Neural progenitor cell (in vitro differentiated cells): Measurements from ENCODE around the gene CAPN14. TPM values are rescaled to one million over a fixed set of nuclear protein-coding genes. Genes with fewer than 3 reads are reported as not detected.

Experiments used
- DNase-seq: peaks from one replicate; pipeline ENCODE4 v3.0.0-alpha.2; 2016; ENCODE audit warnings: low spot score
- H2AFZ ChIP-seq: fragments of 200-600 bp; sonication (generic); replicated peaks from 2 replicates; pipeline ENCODE4 v1.6.1; 2016; ENCODE audit warnings: antibody characterized with exemption
- H3F3A ChIP-seq: fragments of 200-600 bp; sonication (generic); 2 replicates; pipeline ENCODE4 v1.6.1; 2016; ENCODE audit warnings: antibody characterized with exemption, low read depth
- H3K27ac ChIP-seq: fragments of 200-600 bp; sonication (generic); 2 replicates; pipeline ENCODE4 v1.5.1; 2016; ENCODE audit warnings: mild to moderate bottlenecking
- H3K27me3 ChIP-seq: fragments of 200-600 bp; sonication (generic); 2 replicates; pipeline ENCODE4 v1.6.1; 2016; ENCODE audit warnings: mild to moderate bottlenecking, moderate library complexity
- H3K36me3 ChIP-seq: fragments of 200-600 bp; sonication (generic); 2 replicates; pipeline ENCODE4 v1.5.1; 2016
- H3K4me1 ChIP-seq: fragments of 200-600 bp; sonication (generic); 2 replicates; pipeline ENCODE4 v1.6.1; 2016; ENCODE audit warnings: mixed run types
- H3K4me2 ChIP-seq: fragments of 200-600 bp; sonication (generic); 2 replicates; pipeline ENCODE4 v1.6.1; 2016
- H3K4me3 ChIP-seq: fragments of 200-600 bp; sonication (generic); 2 replicates; pipeline ENCODE4 v1.5.1; 2016
- H3K79me2 ChIP-seq: fragments of 200-600 bp; sonication (generic); 2 replicates; pipeline ENCODE4 v1.6.1; 2016; ENCODE audit warnings: low read depth
- H3K9ac ChIP-seq: fragments of 200-600 bp; sonication (generic); 2 replicates; pipeline ENCODE4 v1.6.1; 2016
- H3K9me3 ChIP-seq: fragments of 200-600 bp; sonication (generic); 2 replicates; pipeline ENCODE4 v1.5.1; 2016; ENCODE audit warnings: low read depth
- H4K20me1 ChIP-seq: fragments of 200-600 bp; sonication (generic); 2 replicates; pipeline ENCODE4 v1.6.1; 2016; ENCODE audit warnings: low read depth
- H3K27ac Mint-ChIP-seq: 3 replicates; pipeline ENCODE4 v1.8.0; 2021; ENCODE audit warnings: mixed read lengths
- H3K27me3 Mint-ChIP-seq: 2 replicates; pipeline ENCODE4 v1.8.0; 2022; ENCODE audit warnings: low read depth, mild to moderate bottlenecking, inconsistent platforms, moderate library complexity, mixed read lengths; ENCODE audit not compliant: insufficient read depth
- H3K36me3 Mint-ChIP-seq: 3 replicates; pipeline ENCODE4 v1.8.0; 2021; ENCODE audit warnings: mixed read lengths
- H3K4me1 Mint-ChIP-seq: 3 replicates; pipeline ENCODE4 v1.8.0; 2021; ENCODE audit warnings: mixed read lengths
- H3K4me3 Mint-ChIP-seq: 3 replicates; pipeline ENCODE4 v1.8.0; 2021; ENCODE audit warnings: mild to moderate bottlenecking, moderate library complexity, mixed read lengths
- H3K9me3 Mint-ChIP-seq: 3 replicates; pipeline ENCODE4 v1.8.0; 2020; ENCODE audit warnings: mixed read lengths
- CTCF ChIP-seq: fragments of 200-600 bp; sonication (generic); IDR thresholded peaks from 2 replicates; pipeline ENCODE4 v1.5.1; 2017; ENCODE audit warnings: antibody characterized with exemption, mild to moderate bottlenecking
- EZH2 ChIP-seq: fragments of 200-600 bp; sonication (generic); IDR thresholded peaks from 2 replicates; pipeline ENCODE4 v1.6.1; 2017; ENCODE audit warnings: antibody characterized with exemption, mild to moderate bottlenecking, moderate library complexity
- EZH2phosphoT487 ChIP-seq: fragments of 200-600 bp; sonication (generic); IDR thresholded peaks from 2 replicates; pipeline ENCODE4 v1.6.1; 2017; ENCODE audit warnings: antibody characterized with exemption
- total RNA-seq: library from RNA; depleted of rRNA; stranded (reverse); fragments of >200 nt; gene quantifications from 2 replicates; pipeline ENCODE4 v1.2.3, GENCODE V29; 2015; ENCODE audit warnings: low replicate concordance

The CAPN14 gene
- total RNA-seq, 1 donor from 2014 or later = 0.04 TPM

GRCh38 chr2:31200972-31201371 is 16.3 kb downstream of the CAPN14 start:
- Histone ChIP-seq H2AFZ (no peak overlapping the region), H3F3A (no peaks in the 10 kb centered on the region), H3K36me3 (no peaks in the 10 kb centered on the region), H4K20me1 (no peaks in the 10 kb centered on the region), H3K9me3 (no peaks in the 10 kb centered on the region), H3K9ac (no peak overlapping the region), H3K27ac (no peak overlapping the region), H3K4me2 (no peak overlapping the region), H3K4me1 (no peaks in the 10 kb centered on the region), H3K79me2 (no peaks in the 10 kb centered on the region), H3K27me3 (no peaks in the 10 kb centered on the region), H3K4me3 (no peak overlapping the region)
- Mint-ChIP-seq H3K4me1 (no peaks in the 10 kb centered on the region), H3K4me3 (no peak overlapping the region), H3K9me3 (no peaks in the 10 kb centered on the region), H3K27ac (no peak overlapping the region), H3K36me3 (no peaks in the 10 kb centered on the region), H3K27me3 (peaks cover 3% of the 10 kb centered on the region)
- no peak for DNase-seq
- no peak for TF ChIP-seq EZH2
- TF ChIP-seq CTCF = no peak
- TF ChIP-seq EZH2phosphoT487 = no peak

DNA sequence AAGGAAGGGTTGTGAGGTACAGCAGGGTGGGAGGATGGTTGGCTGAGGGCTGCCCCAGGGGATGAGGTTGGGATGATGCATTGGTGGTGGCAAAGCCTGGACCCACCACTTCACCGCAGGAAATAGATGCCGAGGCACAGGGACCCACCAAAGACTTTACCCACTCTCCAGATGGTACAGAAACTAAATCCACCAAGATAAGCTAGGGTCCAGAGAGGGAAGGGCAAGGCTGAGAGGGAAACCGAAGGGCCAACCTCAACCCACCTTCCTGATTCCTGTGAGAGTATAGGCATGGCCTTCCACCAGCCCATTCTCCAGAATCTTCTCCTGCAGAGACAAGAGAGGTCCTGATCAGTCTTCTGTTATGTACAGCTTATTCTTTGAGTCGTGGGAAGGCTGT is 18.1 kb downstream of the CAPN14 start:
- Histone ChIP-seq H3K79me2 (no peaks in the 10 kb centered on the region), H3F3A (no peaks in the 10 kb centered on the region), H3K4me1 (no peaks in the 10 kb centered on the region), H4K20me1 (no peaks in the 10 kb centered on the region), H3K27me3 (no peaks in the 10 kb centered on the region), H3K9me3 (no peaks in the 10 kb centered on the region), H3K4me3 (no peak overlapping the region), H3K9ac (no peak overlapping the region), H2AFZ (no peak overlapping the region), H3K27ac (no peak overlapping the region), H3K36me3 (no peaks in the 10 kb centered on the region), H3K4me2 (no peak overlapping the region)
- no peak for DNase-seq
- Mint-ChIP-seq H3K9me3 (no peaks in the 10 kb centered on the region), H3K36me3 (no peaks in the 10 kb centered on the region), H3K27ac (no peak overlapping the region), H3K4me1 (no peaks in the 10 kb centered on the region), H3K27me3 (peaks cover 3% of the 10 kb centered on the region), H3K4me3 (no peak overlapping the region)
- TF ChIP-seq EZH2phosphoT487 (no peak), EZH2 (no peak)

GRCh38 chr2:31197669-31198068 is 19.6 kb downstream of the CAPN14 start:
- H3K4me3 ChIP-seq = no peak overlapping the region
- Mint-ChIP-seq H3K27me3 (peaks cover 8% of the 10 kb centered on the region), H3K4me1 (no peaks in the 10 kb centered on the region), H3K27ac (no peak overlapping the region), H3K9me3 (no peaks in the 10 kb centered on the region), H3K36me3 (no peaks in the 10 kb centered on the region), H3K4me3 (no peak overlapping the region)
- H3K27me3 ChIP-seq = no peaks in the 10 kb centered on the region
- no peak for DNase-seq
- no peaks in the 10 kb centered on the region for H3K36me3 ChIP-seq
- no peak for TF ChIP-seq EZH2
- no peak for TF ChIP-seq EZH2phosphoT487
- no peak for TF ChIP-seq CTCF
- H2AFZ ChIP-seq = no peak overlapping the region
- H3K79me2 ChIP-seq = no peaks in the 10 kb centered on the region
- no peak overlapping the region for H3K9ac ChIP-seq
- no peaks in the 10 kb centered on the region for H3K4me1 ChIP-seq
- H3K27ac ChIP-seq = no peak overlapping the region
- no peaks in the 10 kb centered on the region for H4K20me1 ChIP-seq
- no peaks in the 10 kb centered on the region for H3K9me3 ChIP-seq
- H3F3A ChIP-seq = no peaks in the 10 kb centered on the region
- H3K4me2 ChIP-seq = no peak overlapping the region

GRCh38 chr2:31197166-31197565 is 20.1 kb downstream of the CAPN14 start:
- no peak overlapping the region for H3K9ac ChIP-seq
- TF ChIP-seq EZH2phosphoT487 = no peak
- no peak for TF ChIP-seq CTCF
- TF ChIP-seq EZH2 = no peak
- H3K79me2 ChIP-seq = no peaks in the 10 kb centered on the region
- Mint-ChIP-seq H3K27me3 (peaks cover 8% of the 10 kb centered on the region), H3K36me3 (no peaks in the 10 kb centered on the region), H3K4me3 (no peak overlapping the region), H3K4me1 (no peaks in the 10 kb centered on the region), H3K27ac (no peak overlapping the region), H3K9me3 (no peaks in the 10 kb centered on the region)
- H3K27me3 ChIP-seq = no peaks in the 10 kb centered on the region
- no peaks in the 10 kb centered on the region for H3K9me3 ChIP-seq
- no peaks in the 10 kb centered on the region for H3F3A ChIP-seq
- no peaks in the 10 kb centered on the region for H3K36me3 ChIP-seq
- H2AFZ ChIP-seq = no peak overlapping the region
- no peak overlapping the region for H3K4me3 ChIP-seq
- DNase-seq = no peak
- no peak overlapping the region for H3K27ac ChIP-seq
- H3K4me2 ChIP-seq = no peak overlapping the region
- H4K20me1 ChIP-seq = no peaks in the 10 kb centered on the region
- H3K4me1 ChIP-seq = no peaks in the 10 kb centered on the region
